Neural cell (in vitro differentiated cells): ENCODE results near the gene GOLGA6L25. TPM values are rescaled to one million over a fixed set of nuclear protein-coding genes. Genes with fewer than 3 reads are reported as not detected.
"Not testable (repeated sequence)": the region's sequence is repeated elsewhere in the genome, so short reads cannot be mapped to it uniquely, and the experiment has no call there.

ENCODE experiments used
- H2AFZ ChIP-seq: fragments of 200-600, 300-800 bp; sonication (generic), shearing (Covaris generic); 2 replicates; pipeline ENCODE4 v1.6.0; 2014; ENCODE audit warnings: low read depth, mild to moderate bottlenecking, antibody characterized with exemption, low read length, moderate library complexity
- H3F3A ChIP-seq: fragments of 200-600 bp; shearing (Covaris generic); 2 replicates; pipeline ENCODE4 v1.6.1; 2016; ENCODE audit warnings: mild to moderate bottlenecking, moderate library complexity, mixed read lengths, antibody characterized with exemption, low read length; ENCODE audit not compliant: insufficient read depth, poor library complexity, severe bottlenecking
- H3K27ac ChIP-seq: fragments of 200-600, 300-800 bp; sonication (generic), shearing (Covaris generic); 2 replicates; pipeline ENCODE4 v1.5.1; 2014; ENCODE audit warnings: mild to moderate bottlenecking, low read length, moderate library complexity
- H3K27me3 ChIP-seq: fragments of 300-800, 200-600 bp; sonication (generic), shearing (Covaris generic); 2 replicates; pipeline ENCODE4 v1.6.0; 2014; ENCODE audit warnings: mild to moderate bottlenecking, low read depth, low read length, moderate library complexity; ENCODE audit not compliant: insufficient read depth
- H3K36me3 ChIP-seq: fragments of 300-800, 200-600 bp; sonication (generic), shearing (Covaris generic); 2 replicates; pipeline ENCODE4 v1.5.1; 2014; ENCODE audit warnings: mild to moderate bottlenecking, antibody characterized with exemption, low read length, moderate library complexity; ENCODE audit not compliant: insufficient read depth
- H3K4me2 ChIP-seq: fragments of 300-800, 200-600 bp; sonication (generic), shearing (Covaris generic); 2 replicates; pipeline ENCODE4 v1.6.0; 2014; ENCODE audit warnings: mild to moderate bottlenecking, low read length
- H3K4me3 ChIP-seq: fragments of 300-800, 200-600 bp; sonication (generic), shearing (Covaris generic); 2 replicates; pipeline ENCODE4 v1.5.1; 2014; ENCODE audit warnings: mild to moderate bottlenecking, low read length, moderate library complexity
- H3K79me2 ChIP-seq: fragments of 200-600 bp; shearing (Covaris generic); replicated peaks from 2 replicates; pipeline ENCODE4 v1.6.0; 2014; ENCODE audit warnings: mild to moderate bottlenecking, low read length, moderate library complexity; ENCODE audit not compliant: insufficient read depth
- H3K9ac ChIP-seq: fragments of 300-800, 200-600 bp; sonication (generic), shearing (Covaris generic); 2 replicates; pipeline ENCODE4 v1.6.1; 2016; ENCODE audit warnings: mild to moderate bottlenecking, low read length, mixed read lengths
- H3K9me2 ChIP-seq: fragments of 200-600 bp; shearing (Covaris generic); 2 replicates; pipeline ENCODE4 v1.6.1; 2016; ENCODE audit warnings: mild to moderate bottlenecking, low read length, mixed read lengths; ENCODE audit not compliant: insufficient read depth
- H3K9me3 ChIP-seq: fragments of 200-600, 300-800 bp; sonication (generic), shearing (Covaris generic); 2 replicates; pipeline ENCODE4 v1.6.1; 2016; ENCODE audit warnings: mild to moderate bottlenecking, mixed run types, low read length, moderate library complexity, mixed read lengths
- H4K20me1 ChIP-seq: fragments of 200-600 bp; shearing (Covaris generic); 2 replicates; pipeline ENCODE4 v1.6.1; 2016; ENCODE audit warnings: mild to moderate bottlenecking, mixed run types; ENCODE audit not compliant: insufficient read depth
- MXI1 ChIP-seq: fragments of 450-650 bp; conservative IDR thresholded peaks from 2 replicates; pipeline ENCODE4 v1.6.1; 2014; ENCODE audit warnings: antibody characterized with exemption, mild to moderate bottlenecking; ENCODE audit not compliant: poor library complexity, severe bottlenecking
- polyA plus RNA-seq: library from polyadenylated mRNA; depleted of rRNA; stranded (reverse); fragments of >200 nt; gene quantifications from 2 replicates; pipeline ENCODE4 v1.2.3, GENCODE V29; 2014
- small RNA-seq, 3 experiments: library from RNA; depleted of rRNA; stranded (forward); fragments of <200 nt; gene quantifications; one replicate each; pipeline ENCODE3, GENCODE V24; 2012

Gene GOLGA6L25
- polyA plus RNA-seq, 1 donor from 2014 or later, result not detected

DNA sequence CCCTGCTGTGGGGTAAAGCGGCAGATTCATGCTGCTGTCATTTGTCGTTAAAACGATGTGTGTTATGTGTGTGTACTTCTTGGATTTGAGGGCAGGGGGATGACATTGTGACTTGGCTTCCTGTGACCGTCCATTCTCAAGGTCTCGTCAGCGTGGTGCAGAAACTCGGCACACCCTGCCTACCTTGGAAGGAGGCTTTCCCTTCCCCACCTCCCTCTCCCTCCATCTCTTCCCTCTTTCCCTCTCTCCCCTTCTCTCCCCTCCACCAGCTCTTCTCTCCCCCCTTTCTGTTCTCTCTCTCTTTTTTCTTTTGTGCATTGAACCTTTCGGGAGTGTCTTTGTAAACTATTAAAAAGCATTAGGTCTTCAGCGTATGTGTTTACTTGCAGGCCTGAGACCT, 36.4 kb downstream of the GOLGA6L25 start:
- not testable (repeated sequence) for H3K27ac ChIP-seq, H3K9me3 ChIP-seq, H3K27me3 ChIP-seq, H3F3A ChIP-seq, H3K79me2 ChIP-seq, H3K36me3 ChIP-seq, H3K4me2 ChIP-seq, H3K9ac ChIP-seq, H2AFZ ChIP-seq, H4K20me1 ChIP-seq, H3K9me2 ChIP-seq
- H3K4me3 ChIP-seq, result peak overlapping the region; percentile 52
- TF ChIP-seq MXI1, result peak; percentile 37

DNA sequence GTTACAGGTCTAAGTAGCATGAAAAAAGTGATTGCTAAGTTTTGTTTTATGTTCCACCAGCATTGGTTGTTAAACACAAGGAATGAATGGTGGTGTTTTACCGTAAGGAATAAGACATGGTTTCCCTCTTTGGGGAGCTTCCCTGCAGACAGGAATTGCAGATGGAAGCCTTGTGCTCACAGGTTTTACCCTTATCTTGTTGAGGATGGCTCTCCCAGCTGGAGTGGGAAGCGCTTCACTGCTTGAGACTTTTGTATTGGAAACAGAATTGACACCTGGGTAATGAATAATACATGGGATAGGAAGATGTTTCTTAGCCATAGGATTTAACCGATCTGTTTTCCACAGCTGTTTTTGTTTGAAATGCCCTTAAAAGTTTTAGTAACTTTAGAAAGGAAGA, 39.0 kb downstream of the GOLGA6L25 start:
- not testable (repeated sequence) for H3K36me3 ChIP-seq, H3K27ac ChIP-seq, H3K79me2 ChIP-seq, H3K4me3 ChIP-seq, H2AFZ ChIP-seq, H3K9me2 ChIP-seq, H3K9me3 ChIP-seq, H4K20me1 ChIP-seq, H3K9ac ChIP-seq, H3K4me2 ChIP-seq, H3F3A ChIP-seq, H3K27me3 ChIP-seq

DNA sequence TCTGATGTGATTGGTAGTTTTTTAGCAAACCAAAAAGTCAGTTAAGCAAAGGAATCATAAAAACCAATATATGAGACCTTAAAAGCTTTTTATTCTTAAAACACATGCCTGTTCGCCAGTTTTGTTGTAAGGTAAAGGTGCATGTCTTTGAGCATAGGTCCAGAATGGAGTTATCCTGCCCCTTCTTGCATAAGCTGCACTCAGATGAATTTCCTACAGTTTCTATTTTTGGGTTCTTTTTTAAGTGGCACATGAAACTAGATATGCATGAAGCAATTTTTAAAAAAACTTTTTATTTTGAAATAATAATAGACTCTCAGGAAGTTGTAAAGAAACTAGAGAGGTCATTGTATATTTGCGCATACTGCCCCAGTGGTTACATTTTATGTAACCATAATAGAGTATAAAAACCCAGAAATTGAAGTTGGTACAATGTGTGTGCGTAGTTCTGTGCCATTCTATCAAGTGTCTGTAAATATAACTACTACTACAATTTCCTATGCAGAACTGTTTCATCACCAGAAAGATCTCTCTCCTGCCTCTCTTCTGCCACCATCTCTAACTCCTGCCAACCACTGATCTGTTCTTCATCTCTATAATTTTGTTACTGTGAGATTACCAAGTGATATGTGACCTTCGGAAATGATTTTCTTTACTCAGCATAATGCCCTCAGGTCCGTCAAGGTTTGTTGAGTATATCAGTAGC, 40.2 kb downstream of the GOLGA6L25 start:
- not testable (repeated sequence) for H3K9me3 ChIP-seq, H3K4me2 ChIP-seq, H3K9me2 ChIP-seq, H3F3A ChIP-seq, H3K27me3 ChIP-seq, H4K20me1 ChIP-seq, H3K27ac ChIP-seq, H3K9ac ChIP-seq, H3K4me3 ChIP-seq, H3K36me3 ChIP-seq, H2AFZ ChIP-seq, H3K79me2 ChIP-seq

- not testable (repeated sequence) for H2AFZ ChIP-seq, H3K79me2 ChIP-seq, H3K36me3 ChIP-seq, H3K27me3 ChIP-seq, H3K9me2 ChIP-seq, H3K9ac ChIP-seq, H3K9me3 ChIP-seq, H3K27ac ChIP-seq, H3F3A ChIP-seq, H3K4me2 ChIP-seq, H3K4me3 ChIP-seq, H4K20me1 ChIP-seq
These were observed 44.1 kb downstream of the GOLGA6L25 start for GRCh38 chr15:28597471-28597870.

DNA sequence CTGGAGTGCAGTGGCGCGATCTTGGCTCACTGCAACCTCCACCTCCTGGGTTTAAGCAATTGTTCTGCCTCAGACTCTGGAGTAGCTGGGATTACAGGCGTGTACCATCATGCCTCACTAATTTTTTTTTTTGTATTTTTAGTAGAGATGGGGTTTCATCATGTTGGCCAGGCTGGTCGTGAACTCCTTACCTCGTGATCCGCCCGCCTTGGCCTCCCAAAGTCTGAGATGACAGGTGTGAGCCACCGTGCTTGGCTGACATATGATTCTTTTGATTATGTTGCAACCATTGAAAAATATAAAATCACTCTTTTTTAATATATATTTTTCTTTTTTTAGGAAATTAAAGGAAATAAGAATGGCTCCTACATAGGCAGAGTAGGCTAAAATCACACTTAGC, 44.8 kb downstream of the GOLGA6L25 start:
- not testable (repeated sequence) for H2AFZ ChIP-seq, H3K36me3 ChIP-seq, H3K4me3 ChIP-seq, H3K27me3 ChIP-seq, H3K79me2 ChIP-seq, H3K9ac ChIP-seq, H4K20me1 ChIP-seq, H3K27ac ChIP-seq, H3K4me2 ChIP-seq, H3K9me3 ChIP-seq, H3F3A ChIP-seq, H3K9me2 ChIP-seq

DNA sequence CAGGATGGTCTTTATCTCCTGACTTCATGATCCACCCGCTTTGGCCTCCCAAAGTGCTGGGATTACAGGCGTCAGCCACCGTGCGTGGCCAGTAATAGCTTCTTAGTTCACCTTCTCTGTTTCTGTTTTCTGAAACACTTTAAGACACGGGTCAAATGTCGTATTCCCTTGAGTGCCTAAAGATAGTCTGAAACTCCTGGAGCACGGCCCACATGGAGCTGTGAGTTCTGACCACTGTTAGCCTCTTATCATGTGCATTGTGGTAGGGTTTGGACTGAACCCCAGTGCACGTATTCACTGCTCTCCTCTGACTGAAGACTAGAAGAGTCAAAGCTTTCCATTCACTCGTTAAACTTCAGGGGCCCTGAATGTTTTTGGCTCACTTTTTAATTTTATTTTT, 48.8 kb downstream of the GOLGA6L25 start:
- not testable (repeated sequence) for H3K27me3 ChIP-seq, H3F3A ChIP-seq, H2AFZ ChIP-seq, H3K79me2 ChIP-seq, H3K36me3 ChIP-seq, H3K9me2 ChIP-seq, H3K27ac ChIP-seq, H3K4me2 ChIP-seq, H3K9ac ChIP-seq, H3K4me3 ChIP-seq, H3K9me3 ChIP-seq, H4K20me1 ChIP-seq

Small RNA genes within 50 kb of the gene (small RNA-seq; reads per million reads assigned to genes)
- gene AC138749.2 (0 reads per million in 3 experiments), gene RF00017 (0 reads per million in 3 experiments)

Other genes with a start within 250 kb of the GOLGA6L25 start
- gene HERC2, start 231.4 kb upstream of the GOLGA6L25 start, polyA plus RNA-seq, result 47.3 and 70.2 TPM in 2 replicates
- not detected in 2 replicates for gene GOLGA6L24, start 195.5 kb upstream of the GOLGA6L25 start, polyA plus RNA-seq
- not detected in 2 replicates for gene GOLGA8F, start 174.9 kb upstream of the GOLGA6L25 start, polyA plus RNA-seq
- not detected in 2 replicates for gene GOLGA8G, start 20.6 kb upstream of the GOLGA6L25 start, polyA plus RNA-seq
- gene GOLGA8M, start 158.9 kb downstream of the GOLGA6L25 start, polyA plus RNA-seq, result not detected in 2 replicates